ENCODE data around the gene SLC25A26.

- TF ChIP-seq POLR2A (IDR thresholded peaks at IDR 0.05) (no peak), CTCF (IDR thresholded peaks at IDR 0.05) (no peak)
Observed at GRCh38 chr3:66383998-66384745, 163.4 kb downstream of the SLC25A26 start.

Measured in sigmoid colon (tissue), 3 donors.